CD4-positive, alpha-beta T cell treated with Interleukin-10 for 1 hour (primary cell): Measurements from ENCODE around the gene OSM.

Source experiments
- DNase-seq: peaks from one replicate; pipeline ENCODE4 v3.0.0-alpha.2; 2020

The OSM gene

DNA sequence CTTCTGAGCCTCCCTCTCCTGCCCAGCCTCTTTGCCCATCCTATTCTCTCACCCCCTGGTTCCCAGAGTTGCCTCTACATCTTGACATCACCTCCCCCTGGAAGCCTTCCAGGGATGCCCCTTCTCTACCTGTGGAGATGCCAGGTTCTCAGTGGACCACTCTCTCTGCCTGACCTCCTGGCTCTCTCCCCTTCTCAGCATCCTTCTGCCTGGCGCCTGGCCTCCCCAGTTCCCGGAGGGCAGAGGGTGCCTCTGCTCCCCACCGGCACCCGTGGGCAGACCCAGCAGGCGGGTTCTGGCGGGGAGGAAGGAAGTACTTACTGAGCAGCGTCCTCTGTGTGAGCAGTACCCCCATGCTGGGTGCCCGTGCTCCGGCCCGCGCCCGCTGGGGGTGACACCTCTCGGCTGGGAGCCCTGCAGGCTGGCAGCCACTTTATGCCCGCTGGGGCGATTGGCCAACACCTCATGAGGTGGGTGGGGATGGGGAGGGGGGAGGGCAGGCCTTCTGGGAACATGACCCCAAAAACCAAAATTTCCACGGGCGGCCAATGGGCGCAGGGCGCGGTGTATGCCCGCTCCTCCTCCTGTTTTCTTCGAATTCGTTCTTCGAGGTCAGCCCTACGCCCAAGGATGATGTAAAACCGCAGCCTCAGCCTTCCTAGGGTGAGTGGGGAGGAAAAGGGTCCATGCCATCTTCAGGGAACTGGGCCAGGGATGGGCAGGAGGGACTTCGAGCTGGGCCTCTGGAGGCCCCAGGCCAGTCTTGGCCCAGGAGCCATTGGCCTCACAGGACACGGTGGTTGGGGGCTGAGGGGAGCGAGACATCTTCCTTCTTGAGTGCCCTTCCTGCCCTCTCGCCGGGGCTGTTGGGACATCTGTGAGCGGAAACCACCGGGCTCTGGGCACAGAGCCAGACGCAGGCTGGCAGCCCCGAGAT lies at the start of gene OSM:
Gene OSM (minus strand): TSS at position 407 of the 937 bp plus-strand sequence. CDS start 52 bp downstream, at position 355.
- peak; percentile 85 for DNase-seq

DNA sequence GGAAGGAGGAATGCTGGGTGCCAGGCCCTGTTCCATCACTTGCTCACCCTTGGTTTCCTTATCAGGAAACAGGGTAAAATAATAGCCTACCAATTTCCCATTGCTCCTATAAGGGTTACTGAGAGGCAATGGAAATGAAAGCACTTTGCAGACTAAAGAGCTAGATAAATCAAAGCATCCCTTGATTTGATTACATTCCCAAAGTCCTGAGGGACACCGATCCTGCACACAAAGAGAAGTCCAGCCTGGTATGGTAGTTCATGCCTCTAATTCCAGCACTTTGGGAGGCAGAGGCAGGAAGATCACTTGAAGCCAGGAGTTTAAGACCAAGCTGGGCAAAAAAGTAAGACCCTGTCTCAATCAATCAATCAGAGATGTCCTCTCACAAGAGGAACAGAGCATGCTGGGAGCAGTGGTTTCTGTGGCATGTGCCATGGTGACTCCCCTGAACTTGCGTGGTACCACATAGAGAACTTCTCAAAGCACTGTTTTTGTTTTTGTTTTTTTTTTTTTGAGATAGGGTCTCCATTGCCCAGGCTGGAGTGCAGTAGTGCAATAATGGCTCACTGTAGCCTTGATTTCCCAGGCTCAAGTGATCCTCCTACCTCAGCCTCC lies 49.4 kb upstream of the OSM start:
- DNase-seq, result no peak

DNA sequence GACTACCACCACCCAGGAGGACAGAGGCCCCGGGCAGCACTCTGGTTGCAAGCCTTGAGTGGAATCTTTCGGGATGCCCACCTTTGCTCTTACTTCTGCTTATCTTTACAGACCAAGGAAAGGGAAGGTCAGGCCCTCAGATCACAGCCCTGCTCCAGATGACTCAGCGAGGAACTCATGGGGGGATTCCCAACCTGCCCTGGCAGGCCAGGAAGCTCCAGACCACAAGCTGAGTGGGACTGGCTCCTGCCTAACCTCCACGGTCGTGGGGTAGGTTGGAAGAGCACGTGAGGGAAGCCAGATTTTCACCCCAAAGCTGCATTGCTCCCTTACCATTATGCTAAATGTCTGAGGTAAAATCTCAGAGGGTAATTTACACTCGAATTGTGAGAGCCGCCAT lies 48.3 kb upstream of the OSM start:
- peak; percentile 57 for DNase-seq

- DNase-seq, result no peak
Measured at GRCh38 chr22:30313527-30314363, 47.1 kb upstream of the OSM start.

DNA sequence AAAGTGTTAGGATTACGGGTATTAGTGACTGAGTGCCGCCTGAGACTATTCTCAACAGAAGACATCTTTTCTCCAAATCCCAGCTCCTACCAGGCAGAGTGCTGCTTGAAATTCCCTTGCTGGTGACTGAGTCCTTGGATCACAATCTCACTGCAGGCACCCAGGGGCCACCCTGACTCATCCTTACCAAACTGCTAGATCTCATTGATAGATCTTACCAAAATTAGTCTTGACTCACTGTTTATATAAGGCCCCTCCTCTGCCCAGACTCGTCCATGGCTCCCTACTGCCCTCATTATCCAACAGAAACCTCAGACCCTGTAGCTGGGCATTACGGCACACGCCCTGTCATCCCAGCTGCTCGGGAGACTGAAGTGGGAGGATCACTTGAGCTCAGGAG lies 45.4 kb upstream of the OSM start:
- DNase-seq, result no peak

DNA sequence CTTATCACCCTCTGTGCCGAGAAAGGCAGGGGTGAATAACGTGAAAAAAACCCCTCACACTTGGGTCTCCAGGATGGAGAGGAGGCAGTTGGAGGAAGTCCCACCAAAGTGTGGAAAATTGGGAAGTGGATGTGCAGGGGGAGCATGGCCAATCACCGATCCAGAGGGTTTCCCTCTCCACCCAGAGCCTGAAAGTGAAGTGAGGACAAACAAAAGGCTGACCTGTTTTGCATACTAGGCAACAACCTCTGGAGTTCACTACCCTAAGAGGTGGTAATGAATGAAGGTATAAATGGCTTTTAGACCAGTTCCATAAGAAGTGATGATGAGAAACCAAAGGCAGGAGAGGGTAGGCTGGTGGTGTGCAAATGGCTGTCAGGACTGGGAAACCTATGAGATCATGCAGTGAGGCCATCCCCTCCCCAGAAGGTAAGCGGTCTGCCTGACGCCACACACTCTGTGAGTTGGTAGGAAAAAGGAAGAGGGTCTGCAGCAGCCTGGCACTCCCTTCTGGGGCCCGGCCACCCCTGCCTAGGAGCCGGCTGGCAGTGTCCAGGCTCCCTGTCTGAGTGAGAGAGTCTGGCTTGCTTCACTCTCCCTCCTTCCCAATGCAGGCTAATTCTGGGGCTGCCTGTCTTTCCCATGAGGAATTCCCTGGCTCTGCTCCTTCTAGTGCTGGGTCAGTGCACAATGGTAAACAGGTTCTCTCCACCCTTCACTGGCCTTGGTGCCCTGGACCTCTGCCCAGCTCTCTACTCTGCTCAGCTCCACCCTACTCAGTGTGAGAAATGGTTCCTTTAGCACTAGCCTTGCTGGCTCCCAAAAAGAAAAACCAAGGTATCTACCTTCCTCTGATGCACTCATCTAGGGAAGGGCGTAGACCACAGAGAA lies 44.5 kb upstream of the OSM start:
- no peak for DNase-seq

- peak; percentile 56 for DNase-seq
Measured at GRCh38 chr22:30309951-30310741, 43.5 kb upstream of the OSM start.

DNA sequence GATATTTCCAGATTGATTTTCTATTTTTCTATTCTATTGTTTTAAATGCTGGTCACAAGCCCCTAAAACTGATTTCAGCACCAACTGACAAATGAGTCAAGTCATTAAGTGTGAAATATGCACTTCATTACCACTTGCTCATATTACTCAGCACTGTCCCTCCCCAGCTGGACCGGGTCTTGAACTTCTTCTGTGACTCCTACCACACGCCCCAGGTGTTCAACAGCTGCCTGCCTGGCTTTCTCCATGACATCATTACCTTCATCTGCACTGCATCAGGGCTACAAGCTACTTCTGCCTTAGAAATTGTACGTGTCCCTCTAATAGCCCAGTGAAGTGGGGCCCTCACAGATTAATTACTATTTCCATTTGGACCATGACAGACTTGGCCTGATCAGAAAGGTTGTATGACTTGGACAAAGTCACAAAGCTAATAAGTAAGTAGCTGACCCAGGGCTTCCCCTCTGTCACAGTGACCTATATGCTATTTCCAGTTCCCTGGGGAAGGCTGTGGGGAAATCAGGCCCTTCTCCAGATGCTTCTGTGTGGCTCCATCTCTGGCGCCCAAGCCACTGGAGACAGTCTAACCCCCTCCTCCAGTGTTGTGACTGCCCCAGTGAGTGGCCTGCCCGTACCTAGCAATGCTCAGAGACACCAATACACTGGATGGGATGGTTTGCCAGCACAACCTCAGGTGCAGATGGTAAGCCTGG lies 42.0 kb upstream of the OSM start:
- DNase-seq, result no peak

- DNase-seq, result no peak
Measured at GRCh38 chr22:30308093-30308492, 41.4 kb upstream of the OSM start.

GRCh38 chr22:30307041-30307574 lies 40.5 kb upstream of the OSM start:
- no peak for DNase-seq

DNA sequence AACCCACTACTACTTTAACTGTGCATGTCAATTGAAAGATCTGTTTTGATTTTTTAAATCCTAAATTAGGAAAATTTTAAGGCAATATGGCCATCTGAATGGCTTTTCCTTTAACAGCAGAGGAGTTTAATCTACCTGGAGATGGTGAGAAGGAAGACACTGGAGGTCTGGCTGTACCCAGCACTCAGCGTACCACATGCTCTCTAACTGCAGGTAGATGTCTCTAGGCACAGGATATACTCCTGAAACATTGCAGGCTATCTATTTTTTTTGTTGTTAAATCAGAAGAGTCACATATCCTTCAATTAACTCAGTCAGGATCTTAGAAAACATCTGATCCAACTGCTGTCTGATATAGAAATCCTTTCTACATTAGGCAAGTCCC lies 40.0 kb upstream of the OSM start:
- no peak for DNase-seq

- DNase-seq, result peak; percentile 71
Measured at GRCh38 chr22:30305906-30306626, 39.4 kb upstream of the OSM start.

DNA sequence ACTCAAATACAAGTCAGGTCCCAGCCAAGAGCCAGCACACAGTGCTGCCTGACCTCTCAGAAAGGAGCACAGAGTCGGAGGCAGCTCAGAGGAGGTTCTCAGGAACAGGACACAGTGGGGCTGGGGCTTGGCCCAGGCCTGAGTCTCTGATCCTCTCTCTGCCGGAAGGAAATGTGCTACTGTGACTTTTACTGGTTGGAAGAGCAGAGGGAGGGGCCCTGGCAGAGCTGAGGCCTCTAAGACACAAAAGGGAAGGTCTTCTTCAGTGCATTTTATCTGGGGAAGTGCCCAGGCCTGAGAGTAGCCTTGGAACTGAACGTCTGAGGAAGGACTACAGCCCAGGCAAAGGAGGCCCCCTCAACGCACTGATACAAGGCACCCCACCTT lies 38.9 kb upstream of the OSM start:
- peak; percentile 69 for DNase-seq

GRCh38 chr22:30304495-30305244 lies 38.0 kb upstream of the OSM start:
- DNase-seq, result no peak

DNA sequence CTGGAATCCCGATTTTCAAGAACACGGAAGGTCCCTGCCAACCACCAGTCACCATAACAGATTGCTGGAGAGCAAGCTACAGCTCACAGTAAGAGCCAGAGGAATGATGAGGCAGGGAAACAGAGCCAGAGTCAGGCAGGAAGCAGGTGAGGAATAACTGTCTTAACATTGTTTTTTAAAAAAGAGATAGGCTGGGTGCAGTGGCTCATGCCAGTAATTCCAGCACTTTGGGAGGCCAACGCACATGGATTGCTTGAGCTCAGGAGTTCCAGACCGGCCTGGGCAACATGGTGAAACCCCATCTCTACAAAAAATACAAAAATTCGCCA lies 36.1 kb upstream of the OSM start:
- DNase-seq, result no peak

- no peak for DNase-seq
Measured at GRCh38 chr22:30301995-30302809, 35.6 kb upstream of the OSM start.

DNA sequence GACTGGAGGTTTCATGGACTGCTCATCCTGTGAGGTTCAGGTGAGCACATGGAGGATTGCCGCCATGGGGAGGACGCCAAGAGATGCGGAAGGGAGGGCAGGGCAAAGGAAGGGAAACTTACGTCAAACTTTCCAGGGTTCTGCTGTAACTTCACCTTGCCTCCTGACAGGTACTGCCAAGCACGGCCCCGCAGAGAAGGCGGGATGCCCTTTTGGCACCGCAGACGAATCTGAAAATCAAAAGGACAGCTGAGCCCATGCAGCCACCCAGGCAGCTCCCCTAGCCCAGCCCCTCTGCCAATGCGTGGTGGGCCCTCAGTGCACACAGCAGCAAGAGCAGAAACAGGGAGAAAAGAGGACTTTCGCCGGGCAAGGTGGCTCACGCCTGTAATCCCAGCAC lies 32.7 kb upstream of the OSM start:
- DNase-seq, result no peak

- no peak for DNase-seq
Measured at GRCh38 chr22:30297991-30298701, 31.5 kb upstream of the OSM start.
